Lower lobe of right lung (tissue), 2 donors: ENCODE measurements around the gene GJA3. TPM values are rescaled to one million over a fixed set of nuclear protein-coding genes. Genes with fewer than 3 reads are reported as not detected.
A peak's percentile ranks its signal among the peaks of the same experiment; 100 is the strongest.

Source experiments
- ATAC-seq, 2 donors: fragments of 200-7000 bp; cut with Tn5 transposase; one replicate each; pipeline ENCODE4 v1.9.1; 2020 to 2022; ENCODE audit warnings: mild to moderate bottlenecking in 2 of 2, moderate library complexity in 2 of 2
- DNase-seq: peaks from one replicate; pipeline ENCODE4 v3.0.0-alpha.2; 2020
- H3K27ac ChIP-seq: fragments of 200-600 bp; one replicate; pipeline ENCODE4 v1.8.0; 2022
- H3K27me3 ChIP-seq: fragments of 200-600 bp; one replicate; pipeline ENCODE4 v1.8.0; 2022; ENCODE audit warnings: low read depth
- H3K36me3 ChIP-seq: fragments of 200-600 bp; one replicate; pipeline ENCODE4 v1.8.0; 2022; ENCODE audit warnings: mild to moderate bottlenecking
- H3K4me1 ChIP-seq: fragments of 200-600 bp; one replicate; pipeline ENCODE4 v1.8.0; 2022
- H3K4me3 ChIP-seq: fragments of 200-600 bp; one replicate; pipeline ENCODE4 v1.8.0; 2022; ENCODE audit warnings: mild to moderate bottlenecking
- H3K9me3 ChIP-seq: fragments of 200-600 bp; one replicate; pipeline ENCODE4 v1.8.0; 2022
- CTCF ChIP-seq: fragments of 200-600 bp; IDR thresholded peaks from one replicate; pipeline ENCODE4 v1.8.0; 2022; ENCODE audit warnings: antibody characterized with exemption, mild to moderate bottlenecking
- intact Hi-C: fragments of 100-400 bp; cut with DNase I; formaldehyde crosslinking; loops from one replicate; pipeline ENCODE4 v1.11.0; 2022
- long read RNA-seq: library from polyadenylated mRNA; unstranded; transcript quantifications from one replicate; pipeline ENCODE4 v2.0.0, GENCODE V29; 2021
- total RNA-seq: library from RNA; stranded (reverse); fragmentation: NEBNext Ultra II Directional; extraction: Animal tissue kit (Norgen Biotek cat#: 25700); gene quantifications from one replicate; pipeline ENCODE4 v1.2.1, GENCODE V29; 2021
- donor health status: DM: no; HTN: yes; CAD: no; lungs with severe emphysema.

The GJA3 gene
- not detected for total RNA-seq
- long read RNA-seq = 0 reads

- DNase-seq = no peak
- Histone ChIP-seq H3K4me3 (peak within 1 kb of the TSS; percentile 43), H3K27me3 (peaks cover 79% of the 10 kb centered on the region), H3K27ac (no peak within 1 kb of the TSS), H3K36me3 (no peaks in the 10 kb centered on the region), H3K4me1 (peaks cover 22% of the 10 kb centered on the region), H3K9me3 (no peaks in the 10 kb centered on the region)
- ATAC-seq = peak; percentile 65 to 76
- intact Hi-C loops = no loop called here
- no peak for TF ChIP-seq CTCF
These were observed at the start of gene GJA3 for GRCh38 chr13:20160306-20161274. GJA3 (minus strand) TSS chr13:20161052; CDS start chr13:20143288, 17,764 bp downstream.

- Histone ChIP-seq H3K4me3 (no peak overlapping the region), H3K36me3 (no peaks in the 10 kb centered on the region), H3K9me3 (no peaks in the 10 kb centered on the region), H3K27me3 (peaks cover 16% of the 10 kb centered on the region), H3K4me1 (no peaks in the 10 kb centered on the region), H3K27ac (no peak overlapping the region)
- no peak for ATAC-seq
- DNase-seq = no peak
- intact Hi-C loops = no loop called here
- no peak for TF ChIP-seq CTCF
These were observed 49.1 kb upstream of the GJA3 start for GRCh38 chr13:20209948-20210347.

- no peak for TF ChIP-seq CTCF
- H3K27me3 ChIP-seq = peaks cover 22% of the 10 kb centered on the region
- H3K27ac ChIP-seq = no peak overlapping the region
- no peaks in the 10 kb centered on the region for H3K9me3 ChIP-seq
- ATAC-seq (no peak), DNase-seq (no peak)
- H3K36me3 ChIP-seq = no peaks in the 10 kb centered on the region
- no peak overlapping the region for H3K4me3 ChIP-seq
- H3K4me1 ChIP-seq = no peaks in the 10 kb centered on the region
- intact Hi-C loops = no loop called here
These were observed 45.9 kb upstream of the GJA3 start for GRCh38 chr13:20206698-20207235.

GRCh38 chr13:20206065-20206697 lies 45.3 kb upstream of the GJA3 start:
- DNase-seq = no peak
- no peak for ATAC-seq
- no peak for TF ChIP-seq CTCF
- H3K9me3 ChIP-seq = no peaks in the 10 kb centered on the region
- H3K36me3 ChIP-seq = no peaks in the 10 kb centered on the region
- intact Hi-C loops = no loop called here
- H3K27me3 ChIP-seq = peaks cover 22% of the 10 kb centered on the region
- no peaks in the 10 kb centered on the region for H3K4me1 ChIP-seq
- no peak overlapping the region for H3K4me3 ChIP-seq
- H3K27ac ChIP-seq = no peak overlapping the region

- no peaks in the 10 kb centered on the region for H3K9me3 ChIP-seq
- no peak for TF ChIP-seq CTCF
- no peak for DNase-seq
- intact Hi-C loops = no loop called here
- H3K4me1 ChIP-seq = peaks cover 5% of the 10 kb centered on the region
- H3K27ac ChIP-seq = no peak overlapping the region
- peak in 1 of 2 donors; percentile 31 for ATAC-seq
- no peaks in the 10 kb centered on the region for H3K36me3 ChIP-seq
- H3K27me3 ChIP-seq = peaks cover 38% of the 10 kb centered on the region
- H3K4me3 ChIP-seq = no peak overlapping the region
These were observed 37.9 kb upstream of the GJA3 start for GRCh38 chr13:20198781-20199180.
